Activated CD8-positive, alpha-beta memory T cell treated with anti-CD3 and anti-CD28 coated beads, Interleukin-2, amount 50 U/mL, for 1 hour (primary cell): ENCODE results near the gene SLC6A3.
"Not testable (repeated sequence)": the region's sequence is repeated elsewhere in the genome, so short reads cannot be mapped to it uniquely, and the experiment has no call there.

ENCODE experiments used
- DNase-seq: peaks from one replicate; pipeline ENCODE4 v3.0.0-alpha.2; 2020; ENCODE audit errors: extremely low read depth

The SLC6A3 gene

DNA sequence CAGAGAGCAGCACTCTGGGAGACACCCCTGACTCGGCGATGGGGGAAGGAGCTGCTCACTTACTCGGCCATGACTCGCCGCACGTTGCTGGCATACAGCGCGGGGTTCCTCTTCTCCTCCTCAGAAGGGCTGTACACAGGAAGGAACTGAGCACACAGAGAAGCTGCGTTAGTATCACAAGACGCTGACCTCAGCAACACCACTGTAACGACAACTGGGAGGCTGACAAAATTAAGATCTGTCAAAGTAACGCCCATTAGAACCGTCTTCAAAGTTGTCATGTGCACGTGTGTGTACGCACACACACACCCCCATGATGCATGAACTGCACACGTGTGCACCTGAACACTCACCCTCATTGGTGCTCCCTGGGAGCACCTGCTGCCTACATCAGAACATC, 32.1 kb upstream of the SLC6A3 start:
- DNase-seq, result no peak

DNA sequence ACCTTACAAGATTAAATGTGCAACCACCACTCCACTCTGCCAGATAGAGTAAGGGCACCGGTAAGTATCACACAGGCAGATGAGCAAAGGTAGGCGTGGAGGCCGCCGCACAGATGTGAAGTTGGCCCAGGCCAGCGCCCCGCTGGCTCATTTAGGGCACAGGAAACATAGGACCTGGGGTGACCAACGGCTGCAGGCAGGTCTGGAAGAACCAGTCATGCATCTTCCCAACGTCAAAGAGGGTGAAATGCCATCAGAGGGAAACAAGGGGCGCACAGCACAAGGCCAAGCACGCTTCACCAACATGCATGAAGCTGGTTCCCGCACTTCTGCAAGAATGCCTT, 31.7 kb upstream of the SLC6A3 start:
- DNase-seq, result no peak

DNA sequence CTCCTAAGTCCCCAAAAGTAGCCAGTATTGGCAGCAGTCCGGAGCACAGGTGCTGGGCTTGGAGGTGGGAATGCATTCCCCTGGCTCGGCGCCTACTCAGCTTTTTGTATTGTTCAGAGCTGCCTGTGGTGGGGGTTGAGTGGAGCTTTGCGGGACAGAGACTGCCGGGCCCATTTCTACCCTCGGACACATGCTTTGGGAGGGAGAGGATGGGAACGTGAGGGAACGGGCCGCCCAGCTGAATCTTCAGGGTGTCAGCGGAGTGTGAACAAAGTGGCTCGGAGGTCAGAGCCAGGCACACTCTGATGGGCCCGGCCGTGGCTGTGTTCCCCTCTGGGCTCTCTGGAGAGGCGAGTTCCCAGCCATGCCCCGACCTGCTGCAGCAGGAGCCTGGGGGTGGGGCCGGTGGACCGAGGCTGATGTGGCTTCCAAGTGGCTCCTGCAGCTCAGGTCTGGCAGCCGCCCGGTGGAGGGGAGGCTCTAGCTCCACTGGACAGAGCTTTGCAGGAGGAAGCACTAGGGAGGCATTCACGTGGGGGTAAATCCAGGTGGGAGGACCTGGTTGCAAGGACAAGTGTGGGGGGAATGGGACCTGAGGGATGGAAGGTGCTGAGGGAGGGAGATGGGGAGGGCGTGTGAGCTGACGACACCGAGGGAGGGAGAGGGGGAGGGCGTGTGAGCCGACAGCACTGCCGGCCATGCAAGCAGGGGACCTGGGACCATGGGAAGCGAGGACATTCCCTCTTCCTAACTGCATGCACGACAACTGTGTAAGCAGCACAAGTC, 31.1 kb upstream of the SLC6A3 start:
- DNase-seq, result no peak

DNA sequence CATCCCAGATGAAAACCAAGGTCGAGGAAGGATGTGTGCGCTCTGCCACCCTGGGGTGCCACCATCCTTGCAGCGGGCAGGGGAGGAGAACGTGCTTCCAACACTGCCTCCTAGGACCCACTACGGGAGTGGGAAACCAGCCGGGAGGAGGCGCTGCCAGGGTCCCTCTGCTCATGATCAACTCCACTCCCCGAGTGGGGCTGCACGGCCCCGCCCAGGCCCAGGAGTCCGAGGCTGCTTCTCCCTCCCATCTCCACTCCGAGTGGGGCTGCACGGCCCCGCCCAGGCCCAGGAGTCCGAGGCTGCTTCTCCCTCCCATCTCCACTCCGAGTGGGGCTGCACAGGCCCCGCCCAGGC, 30.3 kb upstream of the SLC6A3 start:
- DNase-seq, result not testable (repeated sequence)

DNA sequence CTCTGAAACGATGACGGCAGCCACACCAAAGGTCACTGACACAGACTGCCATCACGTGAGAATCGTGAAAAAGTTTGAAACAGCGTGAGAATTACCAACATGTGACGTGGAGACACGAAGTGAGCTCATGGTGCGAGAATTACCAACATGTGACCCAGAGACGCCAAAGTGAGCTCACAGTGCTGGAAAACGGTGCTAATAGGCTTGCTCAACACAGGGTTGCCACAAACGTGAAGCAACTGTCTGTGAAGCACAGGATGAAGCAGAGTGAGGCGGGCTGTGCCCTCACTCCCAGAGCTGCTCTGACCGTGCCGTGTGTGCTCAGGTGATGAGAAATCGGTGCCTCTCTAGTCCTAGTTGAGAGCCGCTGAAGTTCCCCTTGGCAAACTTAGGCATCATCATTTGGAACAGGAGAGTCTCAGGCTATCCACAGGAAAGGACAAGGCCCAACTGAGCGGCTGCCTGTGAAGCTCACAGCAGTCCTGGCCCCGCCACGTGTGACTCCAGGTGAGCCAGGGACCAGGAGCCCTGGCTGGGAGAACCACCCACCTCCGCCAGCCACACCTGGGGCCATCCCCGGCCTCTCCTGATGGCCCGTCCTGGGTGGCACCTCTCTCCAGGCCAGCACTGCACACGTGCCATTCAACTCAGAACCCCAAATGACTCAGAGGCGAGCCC, 29.8 kb upstream of the SLC6A3 start:
- no peak for DNase-seq

DNA sequence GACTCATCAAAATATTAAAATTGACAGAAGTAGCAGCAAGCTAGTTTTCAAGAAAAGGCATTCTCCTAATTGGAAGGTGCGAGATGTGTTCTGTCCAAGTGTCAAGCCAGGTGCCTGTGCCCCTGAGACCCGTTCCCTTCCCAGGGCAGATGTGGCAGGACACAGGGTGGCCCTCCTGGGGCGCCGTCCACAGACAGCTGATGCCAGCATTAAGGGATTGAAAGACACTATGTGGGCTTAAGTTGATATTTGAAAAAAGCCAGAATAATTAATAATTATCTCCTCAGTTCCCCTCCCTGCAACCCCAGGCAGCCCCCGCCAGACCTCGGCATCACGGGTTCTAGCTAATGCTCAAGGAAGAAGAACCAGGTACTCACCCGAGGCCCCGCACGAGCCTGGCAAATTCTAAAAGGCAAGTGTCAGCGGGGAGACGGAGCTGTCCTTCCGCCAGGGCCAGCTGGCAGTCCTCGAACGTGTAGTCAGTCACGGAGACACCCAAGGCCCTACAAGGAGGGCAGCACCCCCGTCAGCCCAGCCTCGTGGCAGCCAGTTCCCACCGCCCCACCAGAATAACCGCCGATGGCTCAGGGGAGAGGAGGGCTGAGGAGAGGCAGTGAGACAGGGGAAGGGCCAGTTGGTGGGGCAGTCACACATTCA, 29.1 kb upstream of the SLC6A3 start:
- DNase-seq, result no peak

DNA sequence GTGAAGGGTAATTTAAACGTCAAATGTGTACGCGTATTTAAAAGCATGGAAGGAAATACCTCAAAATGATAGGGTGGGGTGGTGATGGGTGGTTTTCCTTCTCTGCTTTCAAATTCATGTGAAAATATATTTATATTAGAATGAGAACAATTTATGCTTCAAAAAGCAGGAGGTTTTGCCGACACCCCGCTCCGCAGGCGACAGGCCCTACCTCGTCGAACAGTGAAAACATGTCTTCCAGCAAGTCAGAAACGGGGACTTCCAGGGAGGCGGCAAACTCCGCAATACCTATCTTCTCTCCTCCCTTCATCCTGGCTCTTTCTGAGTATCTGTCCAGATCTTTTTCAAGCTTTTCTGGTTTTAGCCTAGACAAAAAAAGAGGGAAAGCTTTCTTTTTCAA, 28.5 kb upstream of the SLC6A3 start:
- no peak for DNase-seq

DNA sequence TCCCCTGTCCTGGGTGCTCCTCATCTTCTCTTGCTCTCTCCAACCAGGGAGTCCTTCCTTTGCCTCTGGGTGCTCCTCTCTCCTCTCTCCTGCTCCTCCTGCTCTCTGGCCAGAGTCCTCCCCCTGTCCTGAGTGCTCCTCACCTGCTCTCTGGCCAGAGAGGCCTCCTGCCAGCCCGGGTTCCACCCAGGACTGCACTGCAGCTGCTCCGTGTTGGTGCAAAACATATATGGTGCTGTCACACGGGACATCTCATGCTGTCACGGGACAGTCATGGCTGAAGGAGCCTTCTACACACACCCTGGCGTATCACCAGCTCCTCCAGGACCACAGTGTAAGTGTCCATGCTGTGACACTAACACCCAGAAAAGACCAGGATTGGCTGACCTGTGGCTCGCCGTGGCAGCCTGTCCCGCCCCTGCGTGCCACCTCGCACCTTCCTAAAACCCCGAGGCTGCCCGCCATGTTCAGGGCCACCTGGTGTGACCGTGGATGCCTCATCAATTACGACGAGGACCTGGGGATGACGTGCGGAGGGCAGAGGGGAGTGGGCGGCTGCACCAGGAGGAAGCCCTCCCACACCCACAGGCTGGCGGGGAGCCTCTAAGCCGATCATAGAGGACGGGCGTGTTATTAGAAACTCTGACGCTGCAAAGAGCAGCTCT, 27.9 kb upstream of the SLC6A3 start:
- DNase-seq, result no peak

DNA sequence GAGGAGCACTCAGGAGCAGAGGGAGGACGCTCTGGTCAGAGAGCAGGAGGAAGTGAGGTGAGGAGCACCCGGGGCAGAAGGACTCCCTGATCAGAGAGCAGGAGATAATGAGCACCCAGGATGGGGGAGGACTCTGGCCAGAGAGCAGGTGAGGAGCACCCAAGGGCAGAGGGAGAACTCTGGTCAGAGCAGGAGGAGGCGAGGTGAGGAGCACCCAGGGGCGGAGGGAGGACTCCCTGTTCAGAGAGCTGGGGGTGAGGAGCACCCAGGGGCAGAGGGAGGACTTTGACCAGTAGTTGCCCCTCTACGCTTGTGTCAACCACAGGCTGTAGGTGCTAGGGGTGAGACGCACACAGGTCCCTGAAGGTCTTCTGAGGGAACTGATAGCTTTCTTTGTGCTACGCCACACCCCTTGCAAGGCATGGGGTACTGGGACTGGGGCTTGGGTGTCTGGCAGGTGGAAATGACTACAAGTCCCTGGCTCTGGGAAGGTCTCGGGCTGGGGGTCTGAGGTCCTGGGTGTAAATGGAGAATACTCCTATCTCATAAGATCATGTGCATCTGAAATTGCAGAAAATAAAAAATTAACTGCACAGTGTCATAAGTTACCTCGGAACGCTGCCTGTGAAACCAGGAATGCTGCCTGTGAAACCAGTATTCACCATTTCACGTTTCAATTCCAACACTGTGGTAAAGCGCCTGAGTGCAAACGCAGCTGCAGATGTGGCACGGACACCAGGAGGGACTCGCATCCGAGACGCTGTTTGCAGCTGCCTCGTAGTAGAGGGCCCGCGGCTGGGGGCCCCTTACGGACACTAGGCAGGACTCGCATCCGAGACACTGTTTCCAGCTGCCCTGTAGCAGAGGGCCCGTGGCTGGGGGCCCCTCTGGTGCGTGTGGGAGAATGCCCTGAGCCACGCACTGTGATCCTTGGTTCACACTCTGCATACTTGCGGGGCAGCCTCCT, 27.0 kb upstream of the SLC6A3 start:
- DNase-seq, result no peak

DNA sequence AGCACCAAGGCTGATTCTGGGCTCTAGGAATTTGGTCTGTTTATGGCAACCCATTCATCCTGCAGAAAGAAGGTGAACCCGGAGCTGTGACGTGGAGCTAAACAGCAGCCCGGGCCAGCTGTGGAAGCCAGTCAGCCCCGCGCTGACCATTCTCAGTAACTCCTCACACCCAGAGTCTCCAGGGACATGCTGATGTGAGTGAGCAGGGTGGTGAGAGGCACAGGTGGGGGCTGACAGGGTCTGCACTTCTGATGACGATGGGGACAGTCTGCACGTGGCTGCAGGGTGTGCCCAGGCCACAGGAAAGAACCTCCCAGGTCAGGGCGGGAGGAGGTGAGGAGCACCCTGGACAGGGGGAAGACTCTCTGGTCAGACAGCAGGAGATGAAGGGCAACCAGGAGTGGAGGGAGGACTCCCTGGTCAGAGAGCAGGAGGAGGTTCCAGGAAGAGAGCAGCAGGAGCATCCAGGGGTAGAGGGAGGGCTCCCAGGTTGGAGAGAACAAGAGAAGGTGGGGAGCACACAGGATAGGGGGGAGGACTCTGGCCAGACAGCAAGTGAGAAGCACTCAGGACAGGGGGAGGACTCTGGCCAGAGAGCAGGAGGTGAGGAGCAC, 26.1 kb upstream of the SLC6A3 start:
- no peak for DNase-seq

DNA sequence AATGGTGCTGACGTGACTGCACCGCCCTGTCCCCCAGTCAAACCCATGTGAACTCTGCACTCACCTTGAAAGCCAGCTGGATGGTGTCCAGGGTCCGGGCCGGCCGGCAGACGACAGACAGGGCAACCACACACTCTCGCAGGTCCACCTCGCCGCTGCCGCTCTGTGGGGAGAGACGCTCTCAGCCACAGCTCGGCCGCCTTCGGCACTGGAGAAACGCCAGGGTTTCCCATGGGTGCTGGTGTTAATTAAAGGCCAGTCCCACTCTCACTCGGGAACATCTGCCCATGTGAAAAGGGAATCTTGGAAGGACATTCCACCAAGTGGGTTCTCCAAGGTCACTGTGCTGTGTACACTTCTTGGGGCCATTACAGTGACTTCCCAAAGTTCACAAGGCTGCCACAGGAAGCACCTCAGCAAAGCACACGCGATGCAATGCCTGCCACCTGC, 25.5 kb upstream of the SLC6A3 start:
- no peak for DNase-seq

DNA sequence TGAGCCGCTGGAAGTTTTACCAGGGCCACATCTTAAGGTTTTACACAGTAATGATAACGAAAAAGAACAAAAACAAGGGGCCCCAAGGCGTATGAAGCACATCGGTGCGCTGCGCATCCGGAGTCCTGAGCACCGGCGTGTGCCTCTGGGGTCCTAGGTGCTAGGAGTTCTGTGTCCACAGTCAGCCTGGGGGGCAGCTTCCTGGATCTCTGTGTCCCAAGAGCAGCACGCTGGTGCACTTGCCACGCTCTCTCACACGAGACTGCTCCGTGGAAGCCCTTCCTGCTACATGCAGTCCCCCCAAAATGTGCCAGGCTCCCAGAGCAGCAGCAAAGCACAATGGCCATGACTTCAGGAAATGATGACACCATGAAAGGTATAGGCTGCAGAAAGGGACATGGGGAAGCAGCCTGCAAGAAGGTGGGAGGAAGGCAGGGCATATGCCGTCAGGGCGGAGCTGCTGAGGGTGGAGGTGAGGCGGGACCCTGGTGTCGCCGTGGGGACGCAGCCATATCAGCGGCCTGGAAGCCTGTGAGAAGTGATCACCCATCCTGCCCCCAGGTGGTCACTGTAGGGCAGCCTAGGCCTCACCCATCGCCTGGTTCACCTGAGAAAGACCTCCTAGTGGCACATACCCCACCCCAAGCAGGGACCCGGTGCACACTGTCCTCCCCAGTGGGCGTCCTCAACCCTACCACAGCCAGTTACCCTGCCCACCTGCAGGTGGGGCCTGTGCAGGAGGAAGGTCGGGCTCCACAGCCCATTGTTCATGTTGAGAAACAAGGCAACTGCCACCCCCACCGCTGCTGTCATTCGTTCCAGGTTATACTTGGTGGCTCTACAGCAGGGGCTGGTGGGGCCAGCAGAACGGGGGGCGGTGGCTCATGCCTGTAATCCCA, 23.6 kb upstream of the SLC6A3 start:
- DNase-seq, result no peak

DNA sequence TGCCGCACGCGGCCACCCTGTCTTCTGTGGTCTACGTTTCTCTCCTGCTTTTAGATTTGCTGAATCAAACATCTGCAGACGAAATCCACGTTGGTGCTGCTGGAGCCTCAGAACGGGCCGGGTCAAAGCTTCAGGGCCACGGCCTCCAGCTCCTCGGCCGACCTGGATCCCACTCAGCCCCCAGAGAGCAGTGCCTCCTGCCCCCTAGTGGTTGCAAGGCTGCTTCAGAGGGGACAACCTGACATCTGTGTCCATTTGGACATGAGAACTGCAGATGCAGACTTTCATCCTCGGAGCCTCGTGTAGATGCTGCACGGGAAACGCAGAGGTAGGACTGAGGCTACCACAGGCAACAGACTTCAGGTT, 23.0 kb upstream of the SLC6A3 start:
- no peak for DNase-seq

DNA sequence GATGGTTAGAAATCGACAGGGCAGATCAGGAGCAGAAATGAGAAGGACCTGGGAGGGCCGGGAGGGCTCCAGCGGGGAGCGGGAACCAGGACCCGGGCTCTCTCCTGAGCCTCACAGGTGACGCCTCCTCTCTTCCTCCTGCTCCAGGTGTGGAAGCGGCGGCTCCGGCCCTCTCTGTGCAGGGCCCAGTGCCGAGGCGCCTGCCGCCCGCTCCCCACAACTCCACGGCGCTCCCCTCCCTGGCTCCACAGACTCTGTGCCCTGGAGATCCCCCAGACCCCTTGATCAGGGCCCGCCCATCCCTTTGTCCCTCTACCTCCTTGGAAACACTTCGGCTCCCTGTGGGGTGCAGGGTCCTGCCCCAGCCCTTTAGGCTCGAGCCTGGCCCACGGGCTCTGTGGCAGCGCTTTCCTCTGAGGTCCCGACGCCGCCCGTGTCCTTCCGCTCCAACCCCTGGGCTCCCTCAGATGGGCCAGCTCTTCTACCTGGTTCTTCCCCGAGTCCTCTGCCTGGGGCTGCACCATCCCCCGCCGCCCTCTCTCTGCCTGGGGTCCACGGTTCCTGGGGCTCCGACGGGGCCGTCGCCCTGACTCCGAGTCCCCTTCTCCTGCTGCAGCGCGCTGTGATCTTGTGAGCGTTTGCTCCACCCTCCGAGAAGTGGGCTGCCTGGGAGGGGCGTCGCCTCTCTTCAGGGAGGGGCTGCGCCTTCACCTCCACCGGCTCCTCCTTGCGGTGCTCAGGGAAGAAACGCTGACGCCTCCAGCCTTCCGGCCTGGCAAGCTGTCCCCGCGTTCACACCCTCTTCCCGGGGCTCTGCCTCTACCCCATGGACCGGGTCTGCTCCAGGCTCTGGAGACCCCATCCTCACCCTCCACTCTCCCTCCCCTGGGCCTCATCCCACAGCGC, 22.4 kb upstream of the SLC6A3 start:
- no peak for DNase-seq

DNA sequence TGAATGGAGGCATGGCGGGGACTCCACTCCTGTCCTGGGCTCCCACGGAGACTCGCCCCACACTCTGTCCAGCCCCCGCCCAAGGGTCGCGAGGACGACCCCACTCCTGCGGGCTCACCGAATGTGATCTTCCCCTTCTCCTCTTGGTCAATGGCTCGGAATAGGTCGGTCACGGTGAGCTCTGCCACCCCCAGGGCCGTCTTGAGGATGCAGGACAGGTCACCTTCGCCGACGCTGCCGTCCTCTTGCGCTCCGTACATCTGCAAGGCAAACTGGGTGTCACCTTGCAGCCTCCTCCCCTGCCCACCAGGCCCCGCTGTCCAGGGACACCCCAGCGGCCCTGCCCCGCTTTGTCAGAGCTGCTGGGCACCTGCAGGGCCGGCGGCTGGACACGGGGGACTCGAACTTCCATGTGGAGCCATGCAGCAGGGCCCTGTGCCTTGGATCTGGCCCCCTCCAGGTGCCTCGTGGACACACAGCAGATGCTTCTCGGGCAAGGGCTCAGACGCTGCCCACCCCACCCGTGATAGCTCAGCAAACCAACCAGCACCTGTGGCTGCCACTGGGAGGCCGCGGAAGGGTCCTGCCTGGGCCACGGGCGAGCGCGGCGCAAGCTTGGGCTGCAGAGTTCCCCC, 21.5 kb upstream of the SLC6A3 start:
- DNase-seq, result no peak

DNA sequence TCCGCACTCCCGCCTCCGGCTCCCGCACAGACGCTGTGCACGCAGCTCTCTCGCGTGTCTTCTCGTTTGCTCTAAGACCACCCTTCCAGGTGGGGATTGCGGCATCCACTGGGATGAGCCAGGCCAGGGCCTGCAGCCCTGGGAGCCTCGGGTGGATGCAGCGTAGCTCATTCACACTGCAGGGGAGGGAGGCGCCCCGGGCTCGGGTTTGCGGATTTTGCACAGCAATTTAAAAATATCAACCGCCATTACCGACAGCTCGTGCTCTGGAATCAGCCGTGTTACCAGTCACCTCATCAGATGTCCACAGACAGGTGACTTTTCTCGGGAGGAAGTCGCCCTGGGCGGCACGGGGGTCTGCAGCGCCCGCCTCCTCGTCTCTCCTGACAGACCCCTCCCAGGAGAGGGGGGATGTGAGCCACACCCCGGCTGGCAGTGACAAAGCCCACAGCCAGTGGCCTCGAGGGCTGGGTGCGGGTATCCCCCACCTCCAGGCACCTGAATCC, 20.8 kb upstream of the SLC6A3 start:
- no peak for DNase-seq

DNA sequence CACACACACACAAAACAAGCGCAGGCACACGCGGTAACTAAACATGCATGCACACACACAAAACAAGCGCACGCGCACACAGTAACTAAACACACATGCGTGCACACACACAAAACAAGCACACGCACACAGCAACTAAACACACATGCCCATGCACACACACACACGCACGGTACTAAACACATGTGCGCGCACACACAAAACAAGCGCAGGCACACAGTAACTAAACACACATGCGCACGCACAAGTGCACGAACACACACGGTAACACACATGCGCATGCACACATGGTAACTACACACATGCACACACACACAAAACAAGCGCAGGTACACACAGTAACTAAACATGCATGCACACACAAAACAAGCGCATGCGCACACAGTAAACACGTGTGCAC, 19.9 kb upstream of the SLC6A3 start:
- no peak for DNase-seq

DNA sequence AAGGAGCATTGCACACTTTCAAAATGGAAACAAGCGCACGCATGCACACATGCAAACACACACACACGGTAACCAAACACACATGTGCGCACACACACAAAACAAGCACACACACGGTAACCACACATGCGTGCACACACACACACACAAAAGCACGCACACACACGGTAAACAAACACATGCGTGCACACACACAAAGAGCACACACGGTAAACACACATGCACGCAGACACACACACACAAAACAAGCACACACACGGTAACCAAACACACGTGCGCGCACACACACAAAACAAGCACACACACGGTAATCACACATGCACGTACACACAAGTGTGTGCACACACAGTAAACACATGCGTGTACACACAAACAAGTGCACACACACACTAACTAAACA, 19.3 kb upstream of the SLC6A3 start:
- no peak for DNase-seq
